GM19193 (cell line): ENCODE results near the gene GCNT1.

ENCODE experiments used
- POLR2A ChIP-seq: IDR thresholded peaks from 4 replicates; pipeline ENCODE4 v1.6.1; 2011; ENCODE audit not compliant: insufficient read depth, insufficient read length; ENCODE audit errors: extremely low read depth

The GCNT1 gene

DNA sequence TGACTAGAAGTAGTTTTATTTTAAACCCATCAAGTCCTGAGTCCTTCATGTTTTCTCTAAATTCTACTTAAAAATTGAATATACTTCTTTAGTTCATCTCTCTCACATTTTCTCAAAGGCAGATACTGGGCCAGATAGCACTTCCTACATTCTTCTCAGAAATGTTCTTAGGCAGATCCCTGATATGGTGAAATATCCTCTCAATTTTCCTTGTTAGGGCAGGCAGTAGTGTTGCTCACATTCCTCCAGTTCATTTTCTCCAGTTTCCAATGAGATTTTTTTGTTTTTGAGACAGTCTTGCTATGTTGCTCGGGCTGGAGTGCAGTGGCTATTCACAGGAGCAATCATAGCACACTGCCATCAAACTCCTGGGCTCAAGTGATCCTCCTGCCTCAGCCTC lies 5.7 kb downstream of the GCNT1 start:
- TF ChIP-seq POLR2A, result no peak

DNA sequence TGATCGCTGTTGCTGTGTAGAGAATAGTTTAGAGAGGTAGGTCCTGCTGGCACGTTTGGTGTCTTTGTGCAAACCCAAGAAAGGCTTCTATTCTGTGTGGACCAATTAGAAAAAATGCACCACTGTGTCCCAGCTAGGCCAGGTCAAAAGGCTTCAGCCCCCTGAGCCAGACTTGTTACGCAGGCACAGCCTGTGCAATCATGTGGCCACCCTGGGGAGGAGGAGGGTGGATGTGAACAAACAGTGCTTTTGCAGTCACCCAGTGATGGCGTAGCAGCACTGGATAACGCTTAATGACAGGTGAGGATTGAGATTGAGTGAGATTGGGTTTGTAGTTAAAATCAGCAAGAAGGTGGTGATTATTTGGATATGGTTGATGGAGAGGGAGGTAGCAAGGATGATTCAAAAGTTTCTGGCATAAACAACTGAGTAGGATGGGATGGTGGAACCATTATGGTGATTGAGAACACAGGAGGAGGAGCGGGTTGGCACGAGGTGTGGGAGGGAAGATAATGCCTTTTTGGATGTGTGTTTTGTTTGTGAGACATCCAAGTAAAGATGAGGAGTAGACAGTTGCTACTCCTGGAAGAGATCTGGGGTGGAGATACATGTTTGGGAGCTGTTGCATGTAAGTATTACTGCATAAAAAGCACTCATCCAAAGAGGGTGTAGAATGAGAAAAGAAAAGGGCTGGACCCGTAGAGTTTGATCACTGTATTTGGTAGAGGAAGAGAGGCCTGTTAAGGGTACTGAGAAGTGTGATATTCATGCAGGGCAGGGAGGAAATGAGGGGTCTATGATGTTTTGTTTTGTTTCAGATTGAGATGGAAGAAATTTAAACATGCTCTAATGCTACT lies 6.7 kb downstream of the GCNT1 start:
- no peak for TF ChIP-seq POLR2A

DNA sequence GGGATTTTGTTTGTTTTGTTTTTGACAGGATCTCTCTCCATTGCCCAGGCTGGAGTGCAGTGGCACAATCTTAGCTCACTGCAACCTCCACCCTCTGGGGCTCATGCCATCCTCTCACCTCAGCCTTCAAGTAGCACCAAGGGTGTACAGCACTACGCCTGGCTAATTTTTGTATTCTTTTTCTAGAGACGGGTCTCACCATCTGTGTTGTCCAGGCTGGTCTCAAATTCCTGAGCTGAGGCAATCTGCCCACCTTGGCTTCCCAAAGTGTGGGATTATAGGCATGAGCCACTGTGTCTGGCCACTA lies 7.3 kb downstream of the GCNT1 start:
- TF ChIP-seq POLR2A, result no peak

DNA sequence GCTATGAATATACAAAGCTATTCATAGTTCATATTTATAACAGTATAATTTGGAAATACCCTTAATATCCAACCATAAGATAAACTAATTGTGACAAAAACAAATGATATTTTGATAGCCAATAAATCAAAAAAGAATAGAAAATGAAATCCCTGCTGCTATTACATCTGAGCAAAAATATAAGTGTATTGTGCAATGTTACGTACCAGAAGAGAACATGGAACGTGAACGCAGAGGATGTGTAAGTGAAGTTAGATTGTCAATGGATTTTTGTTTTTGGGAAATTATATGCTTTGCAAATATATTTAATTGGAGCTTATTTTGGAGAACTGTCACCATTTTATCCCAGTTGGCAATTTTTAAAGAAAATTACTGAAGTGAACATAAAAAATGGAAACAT lies 15.4 kb downstream of the GCNT1 start:
- TF ChIP-seq POLR2A, result no peak

DNA sequence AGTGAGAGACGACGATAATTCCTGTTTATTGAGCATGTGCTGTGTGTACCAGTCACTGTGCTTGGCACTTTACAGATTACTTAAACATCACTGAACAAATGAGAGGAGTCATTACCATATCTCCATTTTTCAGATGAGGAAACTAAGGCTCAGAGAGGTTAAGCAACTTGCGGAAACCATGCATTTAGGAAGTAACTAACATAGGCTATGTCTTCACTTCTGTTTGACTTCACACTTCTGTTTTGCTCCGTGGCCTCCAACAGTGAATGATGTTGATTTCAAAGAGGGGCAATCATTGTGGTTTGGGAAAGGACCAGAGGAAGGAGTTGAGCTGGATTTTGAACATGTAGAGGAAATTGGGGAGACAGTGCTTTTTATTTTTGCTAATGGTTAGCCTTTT lies 16.7 kb downstream of the GCNT1 start:
- no peak for TF ChIP-seq POLR2A

DNA sequence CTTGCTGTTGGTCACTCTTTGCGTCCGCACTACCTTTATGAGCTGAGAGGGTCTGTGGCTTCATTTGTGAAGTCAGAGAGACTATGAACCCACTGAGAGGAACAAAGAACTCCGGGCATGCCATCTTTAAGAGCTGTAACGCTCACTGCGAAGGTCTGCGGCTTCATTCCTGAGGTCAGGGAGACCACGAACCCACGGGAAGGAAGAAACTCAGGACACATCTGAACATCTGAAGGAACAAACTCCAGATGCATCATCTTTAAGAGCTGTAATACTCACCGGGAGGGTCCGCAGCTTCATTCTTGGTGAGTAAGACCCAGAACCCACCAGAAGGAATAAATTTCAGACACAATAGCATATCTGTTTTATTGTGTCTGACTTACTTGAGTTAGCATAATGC lies 19.2 kb downstream of the GCNT1 start:
- TF ChIP-seq POLR2A, result no peak

DNA sequence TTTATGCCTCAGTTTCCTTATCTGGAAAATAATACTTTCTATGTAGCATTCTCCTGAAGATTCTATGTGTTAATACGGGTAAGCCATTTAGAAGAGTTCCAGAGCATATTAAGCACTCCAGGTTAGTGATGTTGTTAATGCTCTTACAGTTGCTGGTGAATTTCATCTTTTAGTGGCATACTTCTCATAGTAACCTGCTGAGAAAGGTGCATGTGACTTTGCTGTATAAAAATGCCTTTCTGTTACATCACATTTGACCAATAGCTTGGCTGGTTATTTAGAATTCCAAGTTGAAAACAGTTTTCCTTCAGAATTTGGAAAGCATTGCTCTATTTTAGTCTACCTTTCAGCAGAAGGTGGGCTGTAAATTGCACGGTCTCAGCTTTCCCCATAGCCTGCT lies 27.2 kb downstream of the GCNT1 start:
- TF ChIP-seq POLR2A, result no peak

DNA sequence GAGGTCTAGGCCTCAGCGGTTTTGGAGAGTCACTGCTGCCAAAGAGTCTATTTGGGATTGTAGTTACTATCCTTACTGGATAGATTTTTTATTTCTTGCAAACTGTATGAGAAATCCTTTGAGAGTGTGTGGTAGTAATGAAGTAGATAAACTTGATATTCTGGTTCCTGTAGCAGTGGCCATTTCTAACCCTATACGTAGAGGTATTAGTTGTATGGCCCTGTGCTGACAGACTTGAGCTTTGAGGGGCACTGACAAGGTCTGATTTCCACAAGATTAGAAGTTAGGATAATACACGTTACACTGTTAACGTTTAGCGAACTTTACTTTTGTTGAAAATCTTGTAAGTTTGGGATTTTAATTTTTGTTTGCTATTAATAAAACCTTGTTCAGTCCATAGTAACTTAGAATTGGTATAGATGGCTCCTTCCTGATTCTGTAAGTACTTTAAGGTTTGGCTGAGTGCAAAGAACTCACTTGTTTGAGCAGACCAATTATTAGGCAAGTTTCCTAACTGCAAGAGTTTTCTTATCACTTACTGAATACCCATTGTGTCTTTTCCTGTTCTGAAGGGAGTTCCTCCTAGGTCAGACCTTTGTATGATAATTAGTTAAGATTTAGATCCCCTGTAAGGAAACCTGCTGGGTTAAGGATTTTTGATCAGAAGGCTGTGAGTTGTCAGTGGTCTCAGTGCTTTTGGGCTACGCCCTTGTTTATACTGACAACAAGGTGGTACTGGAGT lies 31.4 kb downstream of the GCNT1 start:
- no peak for TF ChIP-seq POLR2A

DNA sequence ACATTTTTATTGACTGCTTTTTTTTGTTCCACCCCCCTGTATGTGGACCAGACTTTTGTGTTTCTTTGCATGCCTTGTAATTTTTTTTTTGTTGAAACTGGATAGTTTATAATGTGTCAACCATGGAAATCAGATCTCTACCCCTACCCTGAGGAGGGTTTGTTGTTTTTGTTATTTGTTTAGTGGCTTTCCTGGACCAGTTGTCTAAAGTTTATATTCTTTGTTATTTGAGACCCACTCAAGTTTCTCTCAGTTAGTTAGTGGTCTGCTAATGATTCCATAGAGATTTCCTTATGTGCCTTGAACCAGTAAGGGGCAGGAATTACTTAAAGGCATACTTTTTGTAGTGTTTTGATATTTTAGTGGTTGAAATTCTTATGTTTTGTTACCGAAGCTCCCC lies 41.1 kb downstream of the GCNT1 start:
- no peak for TF ChIP-seq POLR2A

DNA sequence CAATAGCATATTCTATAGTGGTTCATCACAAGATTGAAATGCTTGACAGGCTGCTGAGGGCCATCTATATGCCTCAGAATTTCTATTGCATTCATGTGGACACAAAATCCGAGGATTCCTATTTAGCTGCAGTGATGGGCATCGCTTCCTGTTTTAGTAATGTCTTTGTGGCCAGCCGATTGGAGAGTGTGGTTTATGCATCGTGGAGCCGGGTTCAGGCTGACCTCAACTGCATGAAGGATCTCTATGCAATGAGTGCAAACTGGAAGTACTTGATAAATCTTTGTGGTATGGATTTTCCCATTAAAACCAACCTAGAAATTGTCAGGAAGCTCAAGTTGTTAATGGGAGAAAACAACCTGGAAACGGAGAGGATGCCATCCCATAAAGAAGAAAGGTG lies 43.8 kb downstream of the GCNT1 start:
- TF ChIP-seq POLR2A, result no peak

DNA sequence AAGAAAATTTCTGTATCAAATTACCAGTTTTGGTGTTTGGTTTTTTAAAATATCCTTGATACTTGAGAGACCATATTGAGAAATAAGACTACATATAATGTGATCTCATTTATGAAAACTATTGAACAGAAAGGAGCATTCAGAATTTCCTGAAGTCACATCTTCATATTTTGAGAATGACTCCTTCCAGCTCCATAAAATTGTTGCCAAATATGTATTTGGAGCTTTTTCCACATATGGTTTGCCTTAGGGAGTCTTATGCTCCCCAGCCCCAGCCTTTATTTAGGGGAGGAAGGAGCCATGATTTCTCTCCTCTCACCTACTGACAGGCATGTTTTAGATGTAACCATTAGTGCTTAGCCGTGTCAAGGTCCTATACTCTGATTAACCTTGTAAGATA lies 51.1 kb downstream of the GCNT1 start:
- no peak for TF ChIP-seq POLR2A

DNA sequence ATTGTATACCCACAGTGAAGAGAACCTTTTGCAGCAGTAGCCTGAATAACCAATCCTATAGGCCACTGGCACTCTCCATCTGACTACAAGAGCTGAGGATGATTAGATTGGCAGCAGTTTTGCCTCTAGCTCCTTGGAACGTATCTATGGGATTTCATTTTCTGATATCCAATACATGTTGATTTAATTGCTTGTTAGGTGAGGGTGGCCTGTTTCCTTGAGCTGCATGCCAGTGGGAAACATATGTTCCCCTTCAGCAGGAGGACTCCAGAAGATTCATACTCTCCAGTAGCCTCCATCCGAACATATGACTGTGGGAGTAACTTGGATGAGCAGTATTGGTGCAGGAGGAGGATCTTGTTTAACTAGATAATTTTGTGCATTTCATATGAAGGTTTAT lies 51.5 kb downstream of the GCNT1 start:
- TF ChIP-seq POLR2A, result no peak

DNA sequence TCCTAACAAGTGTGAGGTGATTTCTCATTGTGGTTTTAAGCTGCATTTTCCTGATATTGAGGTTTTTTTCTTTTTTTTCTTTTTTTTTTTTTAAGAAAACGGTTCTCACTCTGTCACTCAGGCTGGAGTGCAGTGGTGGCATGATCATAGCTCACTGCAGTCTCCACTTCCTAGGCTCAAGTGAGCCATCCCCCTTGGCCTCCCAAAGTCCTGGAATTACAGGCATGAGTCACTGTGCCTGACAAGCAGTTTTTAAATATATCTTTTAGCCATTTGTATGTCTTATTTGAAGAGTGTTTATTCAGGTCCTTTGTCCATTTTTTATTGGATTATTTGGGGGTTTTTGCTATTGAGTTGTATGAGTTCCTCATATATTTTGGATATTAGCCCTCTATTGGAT lies 53.8 kb downstream of the GCNT1 start:
- TF ChIP-seq POLR2A, result no peak

DNA sequence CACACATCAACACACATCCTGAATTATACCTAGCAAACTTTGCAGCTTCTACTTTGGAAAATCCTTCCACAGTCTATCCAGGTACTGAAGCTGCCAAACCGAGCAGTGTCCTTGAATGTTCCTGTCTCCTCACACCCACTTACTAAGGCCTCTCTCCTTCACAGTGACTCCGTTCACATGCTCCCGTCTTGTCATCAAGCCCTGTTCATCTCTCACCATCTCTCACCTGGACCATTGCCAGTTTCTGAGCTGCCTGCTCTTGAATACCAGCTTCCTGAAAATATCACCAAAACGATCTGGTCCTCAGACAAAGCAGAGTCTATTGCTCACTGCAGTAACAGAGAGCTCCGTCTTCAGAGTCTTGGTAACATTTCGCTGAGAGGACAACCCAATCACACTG lies 57.4 kb downstream of the GCNT1 start:
- TF ChIP-seq POLR2A, result no peak

DNA sequence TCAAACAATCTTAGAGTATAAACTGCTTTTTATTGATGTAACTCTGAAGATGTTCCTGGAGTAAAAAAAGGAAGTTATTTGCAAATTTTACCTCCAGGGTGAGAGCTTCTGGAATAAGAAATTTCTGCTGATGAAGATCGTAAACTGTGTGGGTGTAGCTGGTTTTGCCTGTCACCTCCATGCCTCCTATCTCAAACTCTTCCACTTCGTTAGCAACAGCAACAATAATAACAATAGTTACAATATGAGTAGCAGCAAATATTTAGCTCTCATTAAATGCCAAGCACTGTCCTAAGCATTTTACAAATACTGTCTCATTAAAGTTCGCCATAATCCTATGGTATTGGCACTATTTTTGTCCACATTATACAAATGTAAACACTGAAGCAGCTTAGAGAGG lies 57.9 kb downstream of the GCNT1 start:
- TF ChIP-seq POLR2A, result no peak

DNA sequence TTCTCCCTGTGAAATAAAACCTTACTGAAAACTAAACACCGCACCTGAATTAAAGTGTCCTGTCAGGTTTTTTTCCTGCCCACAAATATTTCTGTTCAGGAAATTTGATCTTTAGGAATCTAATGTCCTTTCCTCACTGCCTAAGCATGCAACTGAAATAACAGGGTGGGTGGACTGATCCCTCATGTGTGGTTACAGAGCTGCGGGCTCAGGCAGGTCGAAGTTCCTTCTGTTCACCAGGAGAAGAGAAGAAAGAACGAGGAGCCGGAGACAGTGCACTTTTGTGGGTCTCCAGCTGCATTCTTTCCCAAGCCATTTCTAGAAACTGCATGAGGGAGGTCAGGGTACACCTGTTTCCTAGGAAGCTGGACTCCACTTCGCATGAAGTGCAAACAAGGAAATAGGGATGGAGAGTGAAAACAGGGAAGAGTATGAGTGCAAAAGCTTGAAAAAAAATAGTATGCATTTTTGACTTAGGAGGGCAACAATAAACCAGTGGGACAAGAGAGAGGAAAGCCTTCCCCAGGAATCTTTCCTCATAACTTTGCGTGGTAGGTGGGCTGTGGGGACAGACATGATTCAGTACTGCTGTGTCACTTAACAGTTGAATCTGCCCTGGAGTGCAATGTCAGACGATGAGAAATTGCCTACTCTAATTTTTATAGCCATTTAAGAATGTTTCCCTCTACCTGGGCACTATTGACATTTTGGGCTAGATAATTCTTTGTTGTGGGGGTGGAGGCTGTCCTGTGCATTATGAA lies 60.3 kb downstream of the GCNT1 start:
- TF ChIP-seq POLR2A, result no peak
